Gastrocnemius medialis (tissue), 4 donors: ENCODE results near the gene PRIMA1. TPM values are rescaled to one million over a fixed set of nuclear protein-coding genes. Genes with fewer than 3 reads are reported as not detected.
"Not testable (repeated sequence)": the region's sequence is repeated elsewhere in the genome, so short reads cannot be mapped to it uniquely, and the experiment has no call there.

Experiments
- ATAC-seq, 2 donors: fragments of 150-250 bp; one replicate each; pipeline ENCODE4 v1.9.1; 2016
- DNase-seq, 2 donors: peaks; one replicate each; pipeline ENCODE4 v3.0.0-alpha.2; 2019
- H3K27ac ChIP-seq, 4 donors: fragments of 200-600 bp; sonication (generic); 1 replicate in 1 of 4; 2 replicates in 3 of 4; pipeline ENCODE4 v1.5.1; 2016 to 2018; ENCODE audit warnings: mild to moderate bottlenecking in 2 of 4, moderate library complexity in 1 of 4
- H3K27me3 ChIP-seq, 3 donors: fragments of 200-600 bp; sonication (generic) in 2 of 3; 1 replicate in 1 of 3; 2 replicates in 2 of 3; pipeline versions ENCODE4 v1.5.1 to v1.6.0; 2016 to 2019; ENCODE audit warnings: mild to moderate bottlenecking in 1 of 3, moderate library complexity in 1 of 3
- H3K36me3 ChIP-seq, 2 donors: fragments of 200-600 bp; sonication (generic) in 1 of 2; one replicate each; pipeline ENCODE4 v1.5.1; 2017 to 2018
- H3K4me1 ChIP-seq, 2 donors: fragments of 200-600 bp; sonication (generic) in 1 of 2; one replicate each; pipeline ENCODE4 v1.5.1; 2016 to 2017; ENCODE audit warnings: mild to moderate bottlenecking in 2 of 2
- H3K4me3 ChIP-seq, 4 donors: fragments of 200-600 bp; sonication (generic) in 3 of 4; 1 replicate in 1 of 4; 2 replicates in 3 of 4; pipeline ENCODE4 v1.5.1; 2016 to 2019; ENCODE audit warnings: mild to moderate bottlenecking in 2 of 4
- H3K9me3 ChIP-seq, 3 donors: fragments of 200-600 bp; sonication (generic) in 2 of 3; 1 replicate in 1 of 3; 2 replicates in 2 of 3; pipeline ENCODE4 v1.5.1; 2016 to 2019
- POLR2A ChIP-seq, 2 donors: fragments of 450-650 bp; IDR thresholded peaks; one replicate each; pipeline ENCODE4 v1.6.1; 2017; ENCODE audit warnings: antibody characterized with exemption in 2 of 2, mild to moderate bottlenecking in 2 of 2, moderate library complexity in 2 of 2
- in situ Hi-C, 4 donors: fragments of 200-750 bp; cut with MboI; loops; one replicate each; pipeline versions ENCODE4 v1.15.0 to v1.8.0; 2017; ENCODE audit warnings: low sequenced_read_pairs in 4 of 4
- intact Hi-C: fragments of 100-400 bp; cut with DNase I; formaldehyde crosslinking; loops from one replicate; pipeline ENCODE4 v1.15.1; 2023; ENCODE audit warnings: low total_unique reads
- total RNA-seq, 4 donors: library from RNA; depleted of rRNA; stranded (reverse); fragments of >200 nt; gene quantifications; one replicate each; pipeline versions ENCODE4 v1.1.0 to v1.2.3, GENCODE V29; 2016
- TF ChIP-seq, protein P1 (sequence below), 5 experiments: fragments of 450-650 bp in 3 of 5; fragments of 200-600 bp in 2 of 5; sonication (generic) in 2 of 5; IDR thresholded peaks in 4 of 5; conservative IDR thresholded peaks in 1 of 5; 1 replicate in 4 of 5; 2 replicates in 1 of 5; pipeline ENCODE4 v1.5.1; 2016 to 2019; ENCODE audit warnings: antibody characterized with exemption in 5 of 5, mild to moderate bottlenecking in 3 of 5, moderate library complexity in 3 of 5

Gene PRIMA1
- total RNA-seq, 4 donors from 2014 or later = 0.09 to 1.0 (median 0.16) TPM; not detected in 1

DNA sequence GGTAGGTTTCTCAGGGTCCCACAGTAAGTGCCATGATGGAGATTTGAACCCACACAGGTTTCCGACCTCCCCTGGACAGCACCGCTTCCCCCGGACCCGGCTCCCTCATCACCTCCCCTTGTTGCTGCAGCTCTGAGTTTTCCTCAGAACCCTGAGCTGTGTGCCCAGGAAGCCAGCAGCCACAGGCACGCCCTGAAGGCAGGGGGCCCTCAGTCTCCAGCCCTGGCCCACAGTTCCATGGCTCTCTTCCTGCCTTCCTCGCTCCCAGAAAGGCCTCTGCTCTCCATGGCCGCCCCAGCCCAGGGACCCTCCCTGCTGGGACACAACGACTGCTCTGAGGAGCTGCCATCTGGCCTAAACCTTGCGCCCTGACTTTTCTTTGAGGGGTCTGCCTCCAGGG is 35.8 kb upstream of the PRIMA1 start:
- in situ Hi-C loops (no loop called here), intact Hi-C loops (no loop called here)
- no peaks in the 10 kb centered on the region for H3K4me1 ChIP-seq
- H3K4me3 ChIP-seq = no peak overlapping the region
- DNase-seq = no peak
- ATAC-seq = no peak
- H3K36me3 ChIP-seq = no peaks in the 10 kb centered on the region
- H3K9me3 ChIP-seq = no peaks in the 10 kb centered on the region
- TF ChIP-seq, protein P1, sequence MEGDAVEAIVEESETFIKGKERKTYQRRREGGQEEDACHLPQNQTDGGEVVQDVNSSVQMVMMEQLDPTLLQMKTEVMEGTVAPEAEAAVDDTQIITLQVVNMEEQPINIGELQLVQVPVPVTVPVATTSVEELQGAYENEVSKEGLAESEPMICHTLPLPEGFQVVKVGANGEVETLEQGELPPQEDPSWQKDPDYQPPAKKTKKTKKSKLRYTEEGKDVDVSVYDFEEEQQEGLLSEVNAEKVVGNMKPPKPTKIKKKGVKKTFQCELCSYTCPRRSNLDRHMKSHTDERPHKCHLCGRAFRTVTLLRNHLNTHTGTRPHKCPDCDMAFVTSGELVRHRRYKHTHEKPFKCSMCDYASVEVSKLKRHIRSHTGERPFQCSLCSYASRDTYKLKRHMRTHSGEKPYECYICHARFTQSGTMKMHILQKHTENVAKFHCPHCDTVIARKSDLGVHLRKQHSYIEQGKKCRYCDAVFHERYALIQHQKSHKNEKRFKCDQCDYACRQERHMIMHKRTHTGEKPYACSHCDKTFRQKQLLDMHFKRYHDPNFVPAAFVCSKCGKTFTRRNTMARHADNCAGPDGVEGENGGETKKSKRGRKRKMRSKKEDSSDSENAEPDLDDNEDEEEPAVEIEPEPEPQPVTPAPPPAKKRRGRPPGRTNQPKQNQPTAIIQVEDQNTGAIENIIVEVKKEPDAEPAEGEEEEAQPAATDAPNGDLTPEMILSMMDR (IDR thresholded peaks at IDR 0.05 in 4 of 5, conservative IDR thresholded peaks at IDR 0.05 in 1 of 5) = no peak
- no peak for TF ChIP-seq POLR2A (IDR thresholded peaks at IDR 0.05)
- H3K27me3 ChIP-seq = peaks cover 9 to 20% (median 18%) of the 10 kb centered on the region in 3 donors
- no peak overlapping the region for H3K27ac ChIP-seq

DNA sequence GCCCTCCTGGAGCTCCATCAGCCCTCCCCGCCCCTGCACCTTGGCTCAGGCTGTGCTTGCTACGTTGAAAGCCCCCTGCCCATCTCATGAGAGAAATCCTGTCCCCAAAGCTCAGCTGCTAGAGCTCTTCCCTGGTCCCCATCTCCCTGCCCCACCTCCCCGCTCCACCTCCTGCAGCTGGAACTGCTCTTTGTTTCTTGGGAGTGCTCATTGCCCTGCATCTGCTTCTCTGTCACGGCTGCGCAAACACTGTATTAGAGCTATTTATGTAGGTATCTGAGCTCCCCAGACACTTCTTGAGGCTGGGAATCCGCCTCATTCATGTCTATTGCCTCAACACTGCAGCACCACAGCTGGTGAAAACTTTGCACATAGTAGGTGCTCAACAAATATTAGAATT is 32.8 kb upstream of the PRIMA1 start:
- Histone ChIP-seq H3K27me3 (peaks cover 9 to 20% (median 18%) of the 10 kb centered on the region in 3 donors), H3K27ac (no peak overlapping the region), H3K9me3 (no peaks in the 10 kb centered on the region), H3K4me1 (no peaks in the 10 kb centered on the region), H3K4me3 (no peak overlapping the region), H3K36me3 (no peaks in the 10 kb centered on the region)
- DNase-seq = no peak
- no peak for ATAC-seq
- intact Hi-C loops (no loop called here), in situ Hi-C loops (no loop called here)
- TF ChIP-seq POLR2A (IDR thresholded peaks at IDR 0.05) = no peak
- TF ChIP-seq, protein P1 (IDR thresholded peaks at IDR 0.05 in 4 of 5, conservative IDR thresholded peaks at IDR 0.05 in 1 of 5) = no peak

DNA sequence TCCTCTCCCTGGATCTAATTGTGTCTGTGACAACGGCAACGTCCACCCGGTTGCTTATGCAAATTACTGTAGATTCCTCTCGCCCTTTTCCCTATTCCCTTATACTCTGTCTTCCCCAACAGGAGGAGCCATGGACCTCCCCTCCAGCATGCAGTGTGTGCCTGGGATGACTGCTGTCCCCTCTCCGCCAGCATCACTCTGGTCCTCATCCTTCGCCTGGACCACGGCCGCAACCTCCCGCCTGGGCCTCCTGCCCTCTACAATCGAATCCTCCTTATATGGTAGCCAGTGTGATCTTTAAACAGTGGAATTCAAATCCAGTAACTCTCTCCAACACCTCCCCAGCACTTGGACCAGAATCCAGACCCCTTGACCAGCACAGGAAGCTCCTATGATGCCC is 30.6 kb upstream of the PRIMA1 start:
- in situ Hi-C loops (no loop called here), intact Hi-C loops (no loop called here)
- Histone ChIP-seq H3K36me3 (no peaks in the 10 kb centered on the region), H3K27ac (no peak overlapping the region), H3K4me3 (no peak overlapping the region), H3K27me3 (peaks cover under 1 to 5% (median 4%) of the 10 kb centered on the region in 3 donors), H3K4me1 (no peaks in the 10 kb centered on the region), H3K9me3 (peaks cover 0 to 3% (median 0%) of the 10 kb centered on the region in 3 donors)
- ATAC-seq (no peak), DNase-seq (no peak)
- no peak for TF ChIP-seq POLR2A (IDR thresholded peaks at IDR 0.05)
- TF ChIP-seq, protein P1 (IDR thresholded peaks at IDR 0.05 in 4 of 5, conservative IDR thresholded peaks at IDR 0.05 in 1 of 5) = no peak

DNA sequence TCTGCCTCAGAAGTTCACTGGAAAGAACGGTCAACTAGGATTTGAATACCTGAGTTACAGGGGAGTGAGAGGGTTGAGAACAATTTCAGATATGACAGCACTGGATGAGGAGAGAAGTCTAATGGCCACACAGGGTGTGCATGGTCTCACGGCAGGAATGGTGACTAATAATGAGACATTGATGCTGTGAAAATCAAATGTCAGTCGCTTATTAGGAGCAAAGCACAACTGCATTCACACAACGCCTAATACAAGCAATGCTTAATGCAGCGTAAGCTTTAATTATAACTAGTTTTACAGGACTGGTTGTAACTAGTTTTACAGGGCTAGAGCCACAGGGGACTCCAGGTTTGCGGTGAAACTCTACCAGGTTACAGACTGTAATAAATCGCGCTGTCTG is 23.4 kb upstream of the PRIMA1 start:
- H3K9me3 ChIP-seq = peaks cover 0 to 3% (median 0%) of the 10 kb centered on the region in 3 donors
- no peaks in the 10 kb centered on the region for H3K27me3 ChIP-seq
- no peaks in the 10 kb centered on the region for H3K36me3 ChIP-seq
- no peak overlapping the region for H3K4me3 ChIP-seq
- DNase-seq (no peak), ATAC-seq (no peak)
- TF ChIP-seq, protein P1 (IDR thresholded peaks at IDR 0.05 in 4 of 5, conservative IDR thresholded peaks at IDR 0.05 in 1 of 5) = no peak
- no peak for TF ChIP-seq POLR2A (IDR thresholded peaks at IDR 0.05)
- H3K27ac ChIP-seq = no peak overlapping the region
- intact Hi-C loops (no loop called here), in situ Hi-C loops (no loop called here)
- no peaks in the 10 kb centered on the region for H3K4me1 ChIP-seq

DNA sequence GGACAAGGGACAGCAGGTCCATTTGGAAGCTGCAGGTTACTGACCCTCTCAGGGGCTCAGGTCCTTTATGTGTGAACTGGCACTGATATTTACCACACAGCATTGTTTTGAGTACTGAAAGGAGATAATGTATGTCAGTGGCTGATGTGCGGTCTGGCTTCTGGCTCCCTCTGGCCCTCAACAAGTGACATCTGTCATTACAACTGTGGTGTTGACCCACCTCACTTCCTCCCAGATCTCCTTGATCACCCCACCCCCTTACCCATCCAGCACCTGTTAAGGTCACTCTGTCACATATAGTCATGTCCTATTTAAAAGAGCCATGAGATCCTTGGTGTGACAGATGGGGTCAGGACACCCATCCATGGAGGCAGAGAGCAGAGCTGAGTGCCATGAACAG is 22.7 kb upstream of the PRIMA1 start:
- no peak for ATAC-seq
- no peak for DNase-seq
- in situ Hi-C loops = no loop called here
- TF ChIP-seq POLR2A (IDR thresholded peaks at IDR 0.05) = no peak
- TF ChIP-seq, protein P1 (IDR thresholded peaks at IDR 0.05 in 4 of 5, conservative IDR thresholded peaks at IDR 0.05 in 1 of 5) = no peak
- peaks cover 0 to 3% (median 0%) of the 10 kb centered on the region in 3 donors for H3K9me3 ChIP-seq
- H3K36me3 ChIP-seq = no peaks in the 10 kb centered on the region
- intact Hi-C loops = no loop called here
- H3K4me1 ChIP-seq = no peaks in the 10 kb centered on the region
- no peaks in the 10 kb centered on the region for H3K27me3 ChIP-seq
- H3K27ac ChIP-seq = no peak overlapping the region
- H3K4me3 ChIP-seq = no peak overlapping the region

DNA sequence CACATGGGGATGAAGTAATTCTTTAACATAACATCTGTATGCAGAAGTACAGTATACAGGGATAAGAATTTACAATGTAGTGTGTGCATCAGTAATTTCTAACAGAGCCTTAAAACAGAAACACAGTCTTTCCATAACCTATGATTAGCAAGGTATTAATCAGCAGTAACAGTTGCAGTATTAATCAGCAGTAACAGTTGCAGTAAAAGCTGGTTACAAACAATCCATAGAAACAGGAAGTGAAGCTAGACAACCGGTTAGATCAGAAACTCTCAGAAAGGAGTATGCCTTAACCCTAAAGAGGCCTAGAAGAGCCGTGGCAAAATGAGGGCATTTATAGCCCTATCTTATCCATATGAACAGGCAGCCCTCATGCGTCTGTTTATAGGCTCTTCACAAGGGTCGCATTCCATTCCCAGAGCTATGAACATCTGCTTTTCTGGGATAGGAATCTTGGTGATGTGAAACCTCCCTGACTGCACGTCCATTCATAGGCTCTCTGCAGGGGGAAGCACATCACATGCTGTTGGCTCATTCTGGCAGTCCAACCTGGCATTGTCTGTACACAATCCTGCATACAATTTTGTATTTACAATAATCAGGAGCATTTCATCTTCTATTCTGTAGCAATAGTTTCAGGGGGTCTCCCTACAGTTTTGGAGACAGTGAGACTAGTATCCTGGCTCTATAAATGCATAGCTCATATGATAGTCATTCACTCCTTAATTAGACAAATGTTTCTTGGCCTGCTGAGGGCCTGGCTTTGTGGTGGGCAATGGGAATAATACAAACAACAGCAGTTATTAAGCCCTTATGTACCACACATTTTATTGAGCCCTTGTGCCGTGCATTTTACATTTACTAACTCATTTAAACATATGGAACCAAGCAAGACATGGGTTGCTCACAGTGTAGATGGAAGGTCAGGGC is 21.5 kb upstream of the PRIMA1 start:
- ATAC-seq, H3K36me3 ChIP-seq, in situ Hi-C loops, H3K27ac ChIP-seq, H3K4me1 ChIP-seq, DNase-seq, H3K9me3 ChIP-seq, H3K27me3 ChIP-seq, H3K4me3 ChIP-seq, intact Hi-C loops: not testable (repeated sequence)
